GM12874 (cell line): ENCODE data around the gene PGAP6.

Experiments used
- TF ChIP-seq, protein P1 (sequence below): IDR thresholded peaks from 2 replicates; pipeline ENCODE4 v1.5.1; 2011; ENCODE audit warnings: low read depth, mild to moderate bottlenecking, control low read depth, low read length, moderate library complexity; ENCODE audit not compliant: insufficient read depth

PGAP6 gene

DNA sequence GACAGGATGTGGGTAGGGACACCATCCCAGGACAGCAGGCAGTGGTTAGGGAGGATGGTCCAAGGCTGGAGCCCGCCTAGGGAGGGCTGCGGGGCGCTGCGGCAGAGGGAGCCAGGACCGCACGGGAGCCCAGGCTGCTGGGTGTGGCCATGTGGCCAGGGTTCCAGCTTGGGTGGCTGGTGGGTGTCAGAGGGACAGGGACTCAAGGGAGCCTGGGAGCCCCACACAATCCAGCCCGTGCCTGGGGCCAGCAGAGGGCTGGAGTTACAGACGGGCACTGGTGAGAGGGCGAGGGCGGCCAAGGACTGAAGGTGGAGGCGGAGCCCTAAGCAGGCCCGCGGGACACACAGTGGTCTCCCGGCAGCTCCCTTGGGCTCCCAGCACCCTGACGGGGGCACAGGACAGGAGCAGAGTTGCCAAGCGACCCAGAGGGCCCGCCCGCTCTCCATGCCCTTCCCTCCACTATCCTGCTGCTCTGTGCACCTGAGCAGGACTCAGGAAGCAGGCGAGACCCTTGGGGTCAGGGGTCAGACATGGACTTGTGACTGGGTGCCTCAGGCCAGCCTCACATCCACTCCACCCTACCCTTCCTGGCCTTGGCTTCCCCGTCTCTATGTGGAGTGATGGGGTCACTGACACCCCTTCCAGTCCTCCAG is 18.5 kb downstream of the PGAP6 start:
- TF ChIP-seq, protein P1, sequence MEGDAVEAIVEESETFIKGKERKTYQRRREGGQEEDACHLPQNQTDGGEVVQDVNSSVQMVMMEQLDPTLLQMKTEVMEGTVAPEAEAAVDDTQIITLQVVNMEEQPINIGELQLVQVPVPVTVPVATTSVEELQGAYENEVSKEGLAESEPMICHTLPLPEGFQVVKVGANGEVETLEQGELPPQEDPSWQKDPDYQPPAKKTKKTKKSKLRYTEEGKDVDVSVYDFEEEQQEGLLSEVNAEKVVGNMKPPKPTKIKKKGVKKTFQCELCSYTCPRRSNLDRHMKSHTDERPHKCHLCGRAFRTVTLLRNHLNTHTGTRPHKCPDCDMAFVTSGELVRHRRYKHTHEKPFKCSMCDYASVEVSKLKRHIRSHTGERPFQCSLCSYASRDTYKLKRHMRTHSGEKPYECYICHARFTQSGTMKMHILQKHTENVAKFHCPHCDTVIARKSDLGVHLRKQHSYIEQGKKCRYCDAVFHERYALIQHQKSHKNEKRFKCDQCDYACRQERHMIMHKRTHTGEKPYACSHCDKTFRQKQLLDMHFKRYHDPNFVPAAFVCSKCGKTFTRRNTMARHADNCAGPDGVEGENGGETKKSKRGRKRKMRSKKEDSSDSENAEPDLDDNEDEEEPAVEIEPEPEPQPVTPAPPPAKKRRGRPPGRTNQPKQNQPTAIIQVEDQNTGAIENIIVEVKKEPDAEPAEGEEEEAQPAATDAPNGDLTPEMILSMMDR = no peak

DNA sequence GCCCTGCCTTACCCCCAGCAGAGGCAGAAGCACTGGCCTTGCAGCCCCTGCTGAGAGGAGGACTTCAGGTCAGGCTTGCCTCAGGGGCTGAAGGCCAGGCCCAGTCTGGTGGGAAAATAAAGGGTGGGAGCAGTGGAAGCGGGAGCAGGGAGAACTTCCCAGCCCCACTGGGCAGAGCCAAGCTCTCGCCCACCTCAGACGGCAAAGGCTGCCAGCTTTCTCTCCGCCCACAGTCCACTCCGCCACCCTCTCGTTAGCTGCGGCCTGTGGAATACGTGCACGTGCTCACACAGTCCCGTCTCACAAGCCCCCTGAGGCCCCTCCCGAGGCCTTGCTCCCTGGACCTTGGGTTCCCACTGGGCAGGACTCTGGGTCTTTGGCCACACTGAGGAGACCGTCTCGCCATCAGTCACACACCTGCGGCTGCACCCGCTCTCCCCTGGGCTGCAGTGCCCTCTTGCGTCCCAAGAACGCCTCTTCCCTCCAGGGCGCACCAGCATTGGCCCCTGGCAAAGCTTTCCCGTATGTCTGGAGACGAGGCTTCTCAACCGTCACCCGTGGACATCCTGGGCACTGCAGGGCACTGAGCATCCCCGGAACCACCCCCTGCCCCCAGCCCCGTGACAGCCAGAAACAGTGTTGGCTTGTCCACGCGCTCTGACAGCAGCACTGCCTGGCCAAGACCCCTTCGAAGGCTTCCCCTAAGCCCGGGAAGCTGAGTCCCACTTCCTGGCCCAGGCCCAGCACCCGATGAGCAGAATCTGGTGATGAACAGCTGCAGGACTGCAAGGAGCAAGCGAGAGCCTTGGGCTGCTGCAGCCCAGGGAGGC is 19.7 kb downstream of the PGAP6 start:
- TF ChIP-seq, protein P1 = peak; percentile 96

DNA sequence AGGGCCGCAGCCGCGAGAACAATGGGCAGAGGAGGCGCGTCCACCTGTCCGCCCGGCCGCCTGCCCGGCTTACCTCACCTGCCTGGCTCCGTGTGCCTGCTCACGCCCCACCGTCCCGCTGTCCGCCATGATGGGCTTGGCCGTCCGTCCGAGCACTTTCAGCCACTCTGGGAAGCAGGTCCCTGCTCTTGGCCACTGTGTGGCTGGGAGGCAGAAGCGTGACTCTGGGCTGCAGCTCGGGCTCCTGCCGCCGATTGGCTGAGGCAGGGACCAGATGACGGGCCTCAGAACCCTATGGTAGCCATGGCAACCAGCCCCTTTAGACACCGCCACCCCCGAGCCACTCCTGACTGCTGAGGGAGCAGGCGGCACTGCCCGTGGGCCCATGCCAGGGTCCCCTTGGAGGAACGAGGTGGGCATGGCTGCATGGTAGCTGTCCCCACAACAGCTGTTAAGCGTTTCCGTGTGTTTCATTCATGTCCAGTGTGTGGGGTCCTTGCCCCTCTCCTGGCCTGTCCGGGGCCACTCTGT is 20.4 kb downstream of the PGAP6 start:
- TF ChIP-seq, protein P1 = no peak

DNA sequence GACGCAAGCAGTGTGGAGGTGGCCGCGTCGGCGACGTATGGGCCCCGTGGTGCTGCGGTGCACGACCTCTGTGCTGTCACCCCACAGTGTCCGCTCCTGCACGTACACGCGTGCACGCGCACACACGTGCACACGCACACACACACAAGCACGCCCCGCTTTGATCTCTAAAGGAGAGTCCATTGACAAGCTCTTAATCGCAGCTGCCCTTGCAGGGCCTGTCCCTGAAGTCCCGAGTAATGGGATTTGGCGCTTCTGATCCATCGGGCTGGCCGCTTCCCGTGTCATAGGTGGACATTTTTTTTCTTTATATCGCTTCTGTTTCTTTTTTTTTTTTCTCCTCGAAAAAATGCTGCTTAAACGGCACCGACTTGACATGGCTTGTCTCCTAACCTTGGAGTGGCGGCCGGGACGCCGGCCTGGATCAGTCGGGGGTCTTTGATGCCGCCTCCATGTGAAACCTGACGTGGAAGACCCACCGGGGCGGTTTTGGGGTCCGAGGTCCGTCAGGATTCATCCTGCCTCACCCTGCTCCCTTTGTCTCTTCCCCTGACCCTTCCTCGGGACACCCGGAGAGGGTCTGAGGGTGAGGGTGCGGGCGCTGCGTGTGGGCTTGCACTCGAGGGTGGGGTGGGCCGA is 21.0 kb downstream of the PGAP6 start:
- TF ChIP-seq, protein P1 = no peak

DNA sequence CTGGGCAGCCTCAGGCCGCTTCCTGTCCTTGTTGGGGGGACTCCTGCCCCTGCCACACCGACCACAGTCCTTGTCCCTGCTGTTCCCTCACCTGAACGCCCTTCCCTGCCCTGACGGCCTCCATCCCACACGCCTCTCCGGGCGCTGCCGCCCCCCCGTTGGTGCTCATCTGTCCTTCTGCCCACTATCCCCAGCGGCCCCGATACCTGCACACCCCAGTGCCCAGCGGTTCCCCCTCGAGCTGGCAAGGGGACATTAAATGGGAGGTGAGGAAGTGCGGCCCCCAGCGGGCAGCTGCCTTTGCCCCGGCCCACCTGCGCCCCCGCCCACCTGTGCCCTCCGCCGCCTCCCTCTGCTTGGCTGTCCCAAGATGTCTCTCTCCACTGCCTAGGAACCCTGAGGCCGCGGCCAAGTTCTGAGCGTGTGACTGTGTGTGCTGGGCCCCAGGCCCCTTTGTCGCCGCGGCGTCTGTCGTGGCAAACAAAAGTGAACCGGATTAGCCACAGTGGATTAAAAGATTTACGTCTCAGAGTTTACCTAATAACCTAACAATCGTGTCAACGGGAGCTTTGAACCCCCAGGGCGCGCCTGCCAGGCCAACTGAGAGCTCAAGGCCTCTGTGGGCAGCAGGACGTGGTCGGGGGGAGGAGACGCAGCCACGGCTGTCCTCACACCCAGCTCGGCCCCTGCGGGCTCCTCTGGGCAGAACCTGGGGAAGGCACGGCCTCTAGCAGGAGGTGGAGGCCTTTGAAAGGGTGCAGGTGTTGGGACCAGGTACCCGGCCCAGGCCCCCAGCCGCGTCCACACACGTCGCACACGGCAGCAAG is 21.7 kb downstream of the PGAP6 start:
- TF ChIP-seq, protein P1 = no peak

DNA sequence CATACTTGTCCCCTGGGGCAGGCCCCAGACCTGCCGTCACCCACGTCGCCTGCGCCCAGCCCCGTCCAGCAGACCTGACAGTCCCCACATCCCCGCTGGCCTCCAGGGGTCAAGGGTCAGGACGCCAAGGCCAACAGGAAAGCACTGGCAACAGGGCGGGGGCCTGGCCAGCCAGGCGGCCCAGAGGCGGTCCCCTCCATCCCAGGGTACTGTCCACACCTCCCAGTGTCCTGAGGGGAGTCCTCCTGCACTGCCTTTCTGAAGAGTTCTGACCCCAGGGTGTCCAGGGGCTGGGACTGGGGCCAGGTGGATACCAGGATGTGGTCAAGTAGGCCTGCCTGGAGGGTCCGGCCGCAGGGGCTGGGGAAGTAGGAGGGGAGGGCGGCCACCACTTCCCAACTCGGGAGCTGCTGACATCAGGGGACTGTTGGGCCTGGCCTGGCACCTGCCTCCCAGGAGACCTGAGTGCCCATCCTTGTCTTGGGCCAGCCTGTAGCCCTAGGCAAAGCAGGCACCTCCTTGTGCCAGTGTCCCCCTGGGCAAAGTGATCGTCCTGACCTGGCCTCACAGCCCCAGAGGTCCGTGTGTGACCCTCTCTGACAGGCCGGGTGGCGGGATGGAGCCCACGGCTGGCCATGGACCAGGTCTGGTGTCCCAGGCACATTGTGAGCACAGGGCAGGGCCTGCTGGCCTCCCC is 22.6 kb downstream of the PGAP6 start:
- TF ChIP-seq, protein P1 = no peak
